K562 (cell line): ENCODE measurements around the gene MOSPD2. TPM values are rescaled to one million over a fixed set of nuclear protein-coding genes. Genes with fewer than 3 reads are reported as not detected.

Experiments
- ATAC-seq: fragments of 200-7000 bp; cut with Tn5 transposase; 3 replicates; pipeline ENCODE4 v1.9.1; 2020; ENCODE audit warnings: moderate library complexity
- BruUV-seq: library from RNA; stranded (reverse); fragments of 400-500 nt; replicated peaks from 2 replicates; lab custom pipeline; 2021; lab: Mats Ljungman, UMichigan
- CTCF ChIA-PET: fragments of 300-600 bp; formaldehyde crosslinking; extraction: SDS; loops from one replicate; lab custom pipeline; 2021; ENCODE audit warnings: low intra/inter-chr PET ratio; lab: Yijun Ruan, JAX
- POLR2A ChIA-PET: fragments of 300-600, 350-650 bp; sonication (Branson Sonifier 250); formaldehyde crosslinking; extraction: SDS; loops from one replicate; lab custom pipeline; 2021; ENCODE audit warnings: antibody characterized with exemption, inconsistent platforms; lab: Yijun Ruan, JAX
- DNase-seq, 4 experiments: peaks; one replicate each; pipeline versions ENCODE4 v3.0.0 to v3.0.0-alpha.2; 2011 to 2018; ENCODE audit warnings: low spot score in 3 of 4, mixed read lengths in 3 of 4; ENCODE audit errors: extremely low read depth in 1 of 4
- FAIRE-seq: peaks from 2 replicates; lab custom pipeline; 2011; peaks lifted over from hg19 to GRCh38; lab: Jason Lieb, UNC
- H2AFZ ChIP-seq: 2 replicates; pipeline ENCODE4 v1.6.0; 2011; ENCODE audit warnings: low read depth, low read length, control low read depth, inconsistent platforms
- H3K27ac ChIP-seq: fragments of 200-600 bp; 3 replicates; pipeline ENCODE4 v1.8.0; 2011; ENCODE audit warnings: low read depth, mild to moderate bottlenecking, control low read depth, inconsistent platforms, low read length, moderate library complexity, mixed read lengths; ENCODE audit errors: extremely low read depth
- H3K27me3 ChIP-seq, 2 experiments: fragments of 300-600 bp in 1 of 2; 2 replicates in 1 of 2; 3 replicates in 1 of 2; pipeline versions ENCODE4 v1.6.0 to v1.8.0; 2011; ENCODE audit warnings: inconsistent platforms in 2 of 2, low read length in 2 of 2, mild to moderate bottlenecking in 1 of 2, mixed read lengths in 1 of 2, moderate library complexity in 1 of 2; ENCODE audit not compliant: control insufficient read depth in 2 of 2, insufficient read depth in 2 of 2
- H3K36me3 ChIP-seq: fragments of 300-600 bp; 3 replicates; pipeline ENCODE4 v1.8.0; 2011; ENCODE audit warnings: mild to moderate bottlenecking, low read length, inconsistent platforms; ENCODE audit not compliant: control insufficient read depth, insufficient read depth
- H3K4me1 ChIP-seq, 2 experiments: fragments of 200-600 bp in 1 of 2; replicated peaks in 1 of 2; 2 replicates in 1 of 2; 3 replicates in 1 of 2; pipeline versions ENCODE4 v1.5.1 to v1.8.0; 2011; ENCODE audit warnings: inconsistent platforms in 2 of 2, low read length in 2 of 2, mild to moderate bottlenecking in 1 of 2, mixed read lengths in 1 of 2, moderate library complexity in 1 of 2; ENCODE audit not compliant: control insufficient read depth in 2 of 2, insufficient read depth in 2 of 2
- H3K4me2 ChIP-seq: 2 replicates; pipeline ENCODE4 v1.6.1; 2011; ENCODE audit warnings: low read length, control low read depth, inconsistent platforms, mixed read lengths; ENCODE audit not compliant: insufficient read depth
- H3K4me3 ChIP-seq: fragments of 200-600 bp; sonication (generic), shearing (Covaris generic); 2 replicates; pipeline ENCODE4 v1.5.1; 2016; ENCODE audit warnings: control low read depth, inconsistent platforms
- H3K79me2 ChIP-seq: fragments of 200-600 bp; 3 replicates; pipeline ENCODE4 v1.8.0; 2011; ENCODE audit warnings: low read length, inconsistent platforms; ENCODE audit not compliant: control insufficient read depth, insufficient read depth
- H3K9ac ChIP-seq, 2 experiments: 2 replicates each; pipeline versions ENCODE4 v1.6.0 to v1.6.1; 2011; ENCODE audit warnings: low read depth in 2 of 2, low read length in 2 of 2, control low read depth in 1 of 2, inconsistent platforms in 1 of 2, mild to moderate bottlenecking in 1 of 2, mixed read lengths in 1 of 2; ENCODE audit not compliant: insufficient read depth in 1 of 2
- H3K9me1 ChIP-seq: one replicate; pipeline ENCODE4 v1.6.0; 2011; ENCODE audit warnings: inconsistent platforms, mild to moderate bottlenecking, low read length, moderate library complexity; ENCODE audit not compliant: control insufficient read depth, insufficient read depth
- H3K9me3 ChIP-seq: replicated peaks from 2 replicates; pipeline ENCODE4 v1.5.1; 2011; ENCODE audit warnings: low read depth, low read length, inconsistent platforms; ENCODE audit not compliant: control insufficient read depth, insufficient read depth
- H4K20me1 ChIP-seq: replicated peaks from 2 replicates; pipeline ENCODE4 v1.6.1; 2011; ENCODE audit warnings: low read length, inconsistent platforms, mixed read lengths; ENCODE audit not compliant: control insufficient read depth, insufficient read depth
- DDX20 ChIP-seq: fragments of 450-650 bp; IDR thresholded peaks from 2 replicates; pipeline ENCODE4 v1.6.1; 2016; ENCODE audit warnings: missing genetic modification characterization, low read depth, mild to moderate bottlenecking, missing compliant biosample characterization, moderate library complexity
- FOXA1 ChIP-seq: fragments of 450-650 bp; IDR thresholded peaks from 2 replicates; pipeline ENCODE4 v1.6.1; 2016; ENCODE audit warnings: mild to moderate bottlenecking, borderline replicate concordance
- HDAC8 ChIP-seq: fragments of 450-650 bp; IDR thresholded peaks from 2 replicates; pipeline ENCODE4 v1.6.1; 2016; ENCODE audit warnings: mild to moderate bottlenecking, missing genetic modification characterization, moderate library complexity, missing compliant biosample characterization
- MCM2 ChIP-seq: fragments of 450-650 bp; IDR thresholded peaks from 2 replicates; pipeline ENCODE4 v1.6.1; 2017; ENCODE audit warnings: low read depth, mild to moderate bottlenecking
- POLR2AphosphoS5 ChIP-seq: IDR thresholded peaks from 2 replicates; pipeline ENCODE4 v1.6.1; 2011; ENCODE audit warnings: mild to moderate bottlenecking, low read depth, low read length, moderate library complexity; ENCODE audit not compliant: control insufficient read depth, insufficient read depth
- RNF219 ChIP-seq: fragments of 250-450 bp; sonication (Bioruptor Pico); IDR thresholded peaks from 2 replicates; pipeline ENCODE4 v1.5.0; 2022; ENCODE audit warnings: mild to moderate bottlenecking
- TAF15 ChIP-seq: fragments of 200-400 bp; formaldehyde crosslinking; IDR thresholded peaks from 2 replicates; pipeline ENCODE4 v1.6.1; 2017; ENCODE audit warnings: mild to moderate bottlenecking, low read depth, low read length, moderate library complexity
- ZNF444 ChIP-seq: fragments of 250-450 bp; sonication (Bioruptor Pico); IDR thresholded peaks from 2 replicates; pipeline ENCODE4 v1.4.0; 2020; ENCODE audit warnings: mild to moderate bottlenecking, moderate library complexity
- ZNF830 ChIP-seq: fragments of 250-450 bp; sonication (Bioruptor Pico); IDR thresholded peaks from 2 replicates; pipeline ENCODE4 v1.5.0; 2021; ENCODE audit warnings: mild to moderate bottlenecking
- WGBS: fragments of 100-300 bp; shearing (Covaris generic); methylation state at CpG from one replicate; pipeline ENCODE4 v1.1.6; 2016; ENCODE audit warnings: low coverage, mixed read lengths; ENCODE audit not compliant: insufficient coverage; ENCODE audit errors: missing lambda C conversion rate; 5-methylcytosine and 5-hydroxymethylcytosine counted together
- in situ Hi-C: fragments of 300-500 bp; cut with MboI; formaldehyde crosslinking; loops from 4 replicates; pipeline ENCODE4 v1.15.0; 2018; ENCODE audit warnings: inconsistent platforms, mixed read lengths
- intact Hi-C: fragments of 100-400 bp; cut with micrococcal nuclease; formaldehyde crosslinking; loops from 2 replicates; pipeline ENCODE4 v1.14.2; 2022
- polyA plus RNA-seq, 8 experiments: library from polyadenylated mRNA; depleted of rRNA in 4 of 8; stranded (reverse) in 5 of 8; unstranded in 3 of 8; fragments of >200 nt; fragmentation: Nextera tagmentation in 2 of 8; fragmentation: Illumina TruSeq in 1 of 8; extraction: Ambion mirVana in 2 of 8; extraction: Trizol in 1 of 8; gene quantifications; 2 replicates each; pipeline versions ENCODE4 v1.2.1 to v1.2.3, GENCODE V29; 2011 to 2014; ENCODE audit warnings: inconsistent platforms in 1 of 8, missing spikeins in 1 of 8
- total RNA-seq, 7 experiments: library from RNA; depleted of rRNA in 6 of 7; stranded (reverse); fragments of >200 nt in 6 of 7; fragmentation: Illumina TruSeq in 2 of 7; extraction: Trizol in 2 of 7; gene quantifications; 2 replicates each; pipeline versions ENCODE4 v1.2.1 to v1.2.3, GENCODE V29; 2011 to 2021; ENCODE audit warnings: low replicate concordance in 1 of 7

Gene MOSPD2
- total and polyA plus RNA-seq, 9 of the 15 experiments (the other 6 are each of a cell fraction or from before 2014, with no cell fraction given), result 3.9 to 12.2 (median 9.2) TPM

GRCh38 chrX:14825851-14826250 lies 47.4 kb upstream of the MOSPD2 start:
- CTCF ChIA-PET, result no interaction called here
- ATAC-seq (no peak), DNase-seq (no peak), FAIRE-seq (no peak)
- Histone ChIP-seq H3K9me3 (no peaks in the 10 kb centered on the region), H3K4me1 (no peaks in the 10 kb centered on the region), H3K4me2 (no peak overlapping the region), H3K4me3 (no peak overlapping the region), H3K36me3 (no peaks in the 10 kb centered on the region), H4K20me1 (no peaks in the 10 kb centered on the region), H3K79me2 (no peaks in the 10 kb centered on the region), H3K27ac (no peak overlapping the region), H3K9ac (no peak overlapping the region), H3K9me1 (no peaks in the 10 kb centered on the region), H3K27me3 (no peaks in the 10 kb centered on the region), H2AFZ (no peak overlapping the region)
- TF ChIP-seq FOXA1 (no peak), DDX20 (tag) (no peak)
- in situ Hi-C loops (no loop called here), intact Hi-C loops (no loop called here)
- POLR2A ChIA-PET, result no interaction called here
- no TSS peak for BruUV-seq

GRCh38 chrX:14826319-14826718 lies 46.9 kb upstream of the MOSPD2 start:
- Histone ChIP-seq H4K20me1 (no peaks in the 10 kb centered on the region), H3K9me1 (no peaks in the 10 kb centered on the region), H3K79me2 (no peaks in the 10 kb centered on the region), H3K9me3 (no peaks in the 10 kb centered on the region), H3K9ac (no peak overlapping the region), H3K36me3 (no peaks in the 10 kb centered on the region), H3K4me1 (no peaks in the 10 kb centered on the region), H3K27me3 (no peaks in the 10 kb centered on the region), H3K4me2 (no peak overlapping the region), H3K4me3 (no peak overlapping the region), H3K27ac (no peak overlapping the region), H2AFZ (no peak overlapping the region)
- ChIA-PET CTCF (no interaction called here), POLR2A (no interaction called here)
- in situ Hi-C loops, result no loop called here
- TF ChIP-seq ZNF444 (CRISPR knock-in tag) (no peak), ZNF830 (no peak), HDAC8 (no peak), POLR2AphosphoS5 (no peak), TAF15 (no peak), MCM2 (no peak), RNF219 (CRISPR knock-in tag) (no peak)
- DNase-seq (no peak), ATAC-seq (no peak), FAIRE-seq (no peak)
- WGBS, result 23% methylated on average over 3 of the region's 3 CpGs
- no TSS peak for BruUV-seq
- intact Hi-C loops, result no loop called here
